Loucy (cell line): Measurements from ENCODE around the gene CNTNAP2.

ENCODE experiments used
- H2AFZ ChIP-seq: fragments of 200-600 bp; sonication (generic); 2 replicates; pipeline ENCODE4 v1.6.0; 2016; ENCODE audit warnings: antibody characterized with exemption, mild to moderate bottlenecking, low read length, moderate library complexity
- H3F3A ChIP-seq: fragments of 200-600 bp; 2 replicates; pipeline ENCODE4 v1.6.0; 2016; ENCODE audit warnings: antibody characterized with exemption, low read depth, mild to moderate bottlenecking
- H3K27me3 ChIP-seq: fragments of 200-600 bp; sonication (generic); 2 replicates; pipeline ENCODE4 v1.6.1; 2014; ENCODE audit warnings: low read length, mild to moderate bottlenecking; ENCODE audit not compliant: insufficient read depth, poor library complexity, severe bottlenecking
- H3K36me3 ChIP-seq: fragments of 200-600 bp; sonication (generic); 2 replicates; pipeline ENCODE4 v1.6.1; 2016; ENCODE audit warnings: low read length; ENCODE audit not compliant: insufficient read depth
- H3K4me1 ChIP-seq: fragments of 200-600 bp; sonication (generic); 2 replicates; pipeline ENCODE4 v1.5.1; 2014; ENCODE audit warnings: low read length, mild to moderate bottlenecking; ENCODE audit not compliant: insufficient read depth, poor library complexity, severe bottlenecking
- H3K4me2 ChIP-seq: fragments of 200-600 bp; sonication (generic); 2 replicates; pipeline ENCODE4 v1.6.0; 2014; ENCODE audit warnings: antibody characterized with exemption, low read length, low read depth, mild to moderate bottlenecking; ENCODE audit not compliant: poor library complexity, severe bottlenecking
- H3K4me3 ChIP-seq: fragments of 200-600 bp; sonication (generic); 2 replicates; pipeline ENCODE4 v1.5.1; 2014; ENCODE audit warnings: low read length, mild to moderate bottlenecking, mixed read lengths; ENCODE audit not compliant: poor library complexity, severe bottlenecking
- H3K79me2 ChIP-seq: fragments of 200-600 bp; sonication (generic); 2 replicates; pipeline ENCODE4 v1.6.1; 2014; ENCODE audit warnings: low read length; ENCODE audit not compliant: insufficient read depth
- H3K9ac ChIP-seq: fragments of 200-600 bp; sonication (generic); 2 replicates; pipeline ENCODE4 v1.6.0; 2014; ENCODE audit warnings: mild to moderate bottlenecking, low read depth, low read length, moderate library complexity; ENCODE audit not compliant: poor library complexity, severe bottlenecking
- H3K9me2 ChIP-seq: fragments of 200-600 bp; sonication (generic); replicated peaks from 2 replicates; pipeline ENCODE4 v1.6.1; 2016; ENCODE audit warnings: low read depth, low read length, mixed read lengths
- H3K9me3 ChIP-seq: fragments of 200-600 bp; sonication (generic); 2 replicates; pipeline ENCODE4 v1.6.1; 2014; ENCODE audit warnings: mild to moderate bottlenecking, antibody characterized with exemption, low read length, low read depth; ENCODE audit not compliant: insufficient read depth
- H4K20me1 ChIP-seq: fragments of 200-600 bp; sonication (generic); 2 replicates; pipeline ENCODE4 v1.6.0; 2014; ENCODE audit warnings: antibody characterized with exemption, low read length, mild to moderate bottlenecking; ENCODE audit not compliant: insufficient read depth, poor library complexity, severe bottlenecking
- CTCF ChIP-seq: fragments of 200-600 bp; sonication (generic); conservative IDR thresholded peaks from 2 replicates; pipeline ENCODE4 v1.5.1; 2014; ENCODE audit warnings: mild to moderate bottlenecking, antibody characterized with exemption, low read length
- EZH2phosphoT487 ChIP-seq: fragments of 200-600 bp; IDR thresholded peaks from 2 replicates; pipeline ENCODE4 v1.6.1; 2018; ENCODE audit warnings: antibody characterized with exemption, mild to moderate bottlenecking, moderate library complexity, borderline replicate concordance

Gene CNTNAP2

GRCh38 chr7:147510201-147510542, 1393.6 kb downstream of the CNTNAP2 start:
- TF ChIP-seq EZH2phosphoT487, result no peak
- no peak for TF ChIP-seq CTCF
- Histone ChIP-seq H3F3A (no peaks in the 10 kb centered on the region), H3K9me3 (no peaks in the 10 kb centered on the region; the same call in 1 of the 2 replicates), H2AFZ (no peak overlapping the region), H3K36me3 (no peaks in the 10 kb centered on the region), H3K4me3 (no peak overlapping the region), H3K9me2 (no peaks in the 10 kb centered on the region), H3K9ac (no peak overlapping the region), H3K27me3 (no peaks in the 10 kb centered on the region), H4K20me1 (no peaks in the 10 kb centered on the region), H3K79me2 (no peaks in the 10 kb centered on the region), H3K4me2 (no peak overlapping the region), H3K4me1 (no peaks in the 10 kb centered on the region)

- Histone ChIP-seq H3K4me3 (no peak overlapping the region), H3K9me3 (no peaks in the 10 kb centered on the region; the same call in 1 of the 2 replicates), H3K9me2 (no peaks in the 10 kb centered on the region), H2AFZ (no peak overlapping the region), H3K4me1 (no peaks in the 10 kb centered on the region), H4K20me1 (no peaks in the 10 kb centered on the region), H3K27me3 (no peaks in the 10 kb centered on the region), H3K4me2 (no peak overlapping the region), H3K79me2 (no peaks in the 10 kb centered on the region), H3F3A (no peaks in the 10 kb centered on the region), H3K9ac (no peak overlapping the region), H3K36me3 (no peaks in the 10 kb centered on the region)
- TF ChIP-seq CTCF (no peak), EZH2phosphoT487 (no peak)
These were observed 1394.3 kb downstream of the CNTNAP2 start for GRCh38 chr7:147510923-147511322.

GRCh38 chr7:147513451-147513850, 1396.8 kb downstream of the CNTNAP2 start:
- no peak for TF ChIP-seq CTCF
- no peak for TF ChIP-seq EZH2phosphoT487
- no peaks in the 10 kb centered on the region for H3K4me1 ChIP-seq
- H4K20me1 ChIP-seq, result no peaks in the 10 kb centered on the region
- no peak overlapping the region for H3K9ac ChIP-seq
- no peaks in the 10 kb centered on the region for H3K79me2 ChIP-seq
- no peak overlapping the region for H3K4me2 ChIP-seq
- no peaks in the 10 kb centered on the region for H3K27me3 ChIP-seq
- no peaks in the 10 kb centered on the region for H3K36me3 ChIP-seq
- H2AFZ ChIP-seq, result no peak overlapping the region
- no peaks in the 10 kb centered on the region for H3K9me2 ChIP-seq
- H3F3A ChIP-seq, result no peaks in the 10 kb centered on the region
- no peak overlapping the region for H3K4me3 ChIP-seq
- no peaks in the 10 kb centered on the region for H3K9me3 ChIP-seq
